Stimulated activated CD4-positive, alpha-beta T cell treated with anti-CD3 and anti-CD28 coated beads, Interleukin-15, amount 100 ng/mL, for 24 hours (primary cell): ENCODE data around the gene NUDT16L1.

Source experiments
- DNase-seq: peaks from one replicate; pipeline ENCODE4 v3.0.0-alpha.2; 2020

NUDT16L1 gene

DNA sequence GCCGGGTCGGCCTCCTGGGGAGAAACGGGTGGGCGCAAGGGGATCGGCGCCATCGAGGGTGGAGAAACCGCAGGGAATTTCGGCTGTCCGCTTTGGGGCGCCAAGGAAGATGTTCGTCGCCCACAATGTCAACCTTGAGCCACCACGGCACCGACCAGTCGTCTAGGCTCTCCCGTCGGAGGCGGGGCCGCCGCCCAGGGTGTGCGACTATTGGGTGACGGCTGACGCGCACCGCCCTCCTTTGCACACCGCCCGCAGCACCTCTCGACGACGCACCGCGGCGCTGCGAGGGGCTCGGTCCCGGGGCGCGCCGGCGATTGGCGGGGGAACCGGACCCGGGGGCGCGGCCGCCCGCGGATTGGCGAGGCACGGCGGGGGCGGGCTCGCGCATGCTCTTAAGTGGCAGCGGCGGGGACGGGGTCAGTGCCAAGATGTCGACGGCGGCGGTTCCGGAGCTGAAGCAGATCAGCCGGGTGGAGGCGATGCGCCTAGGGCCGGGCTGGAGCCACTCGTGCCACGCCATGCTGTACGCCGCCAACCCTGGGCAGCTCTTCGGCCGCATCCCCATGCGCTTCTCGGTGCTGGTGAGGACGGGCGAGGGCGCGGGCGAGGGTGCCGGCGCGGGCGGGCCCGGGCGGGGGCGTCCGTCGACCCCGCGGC, at the start of gene NUDT16L1:
NUDT16L1 (plus strand) TSS at position 267 of the 660 bp plus-strand sequence; CDS start at position 432, 165 bp downstream.
- DNase-seq, result peak; percentile 98

DNA sequence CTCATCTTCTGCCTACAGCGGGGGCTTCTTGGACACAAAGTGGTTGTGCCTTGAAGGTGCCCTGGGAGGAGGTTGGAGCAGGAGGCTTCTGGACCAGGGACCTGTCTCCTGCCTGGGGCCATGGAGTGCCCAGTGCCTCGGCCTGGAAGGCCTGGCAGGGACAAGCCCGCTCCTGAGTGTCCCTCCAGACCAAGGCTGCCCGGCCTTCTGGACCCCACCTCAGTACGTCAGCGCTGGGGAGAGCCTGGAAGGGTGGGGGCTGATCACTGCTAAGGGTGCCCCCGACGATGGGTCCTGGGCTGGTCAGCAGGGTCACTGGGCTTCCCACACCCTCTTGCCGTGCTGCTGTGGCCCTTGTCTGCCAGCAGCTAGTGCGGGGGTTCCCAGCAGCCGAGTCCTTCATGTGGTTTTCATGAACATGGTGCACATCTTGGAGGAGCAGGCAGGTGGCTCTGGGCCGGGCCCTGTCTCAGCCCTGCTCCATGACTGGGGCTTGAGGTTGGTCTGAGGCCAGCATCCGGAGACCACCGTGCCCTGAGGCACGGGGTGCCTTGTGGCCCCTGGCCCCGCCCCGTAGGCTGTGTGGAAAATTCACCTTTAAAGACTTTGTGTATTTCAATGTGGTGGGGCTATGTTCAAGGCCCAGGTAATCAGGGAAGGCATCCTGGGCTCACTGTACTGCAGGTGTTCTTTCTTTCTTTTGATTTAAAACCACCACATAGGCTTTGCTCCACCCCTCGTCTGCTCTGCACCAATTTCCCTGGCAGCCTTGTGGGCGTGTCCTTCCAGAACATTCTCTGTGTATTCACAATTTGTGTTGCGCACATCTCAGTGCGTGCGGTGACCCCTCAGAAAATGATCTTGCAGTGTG, 46.4 kb upstream of the NUDT16L1 start:
- no peak for DNase-seq

DNA sequence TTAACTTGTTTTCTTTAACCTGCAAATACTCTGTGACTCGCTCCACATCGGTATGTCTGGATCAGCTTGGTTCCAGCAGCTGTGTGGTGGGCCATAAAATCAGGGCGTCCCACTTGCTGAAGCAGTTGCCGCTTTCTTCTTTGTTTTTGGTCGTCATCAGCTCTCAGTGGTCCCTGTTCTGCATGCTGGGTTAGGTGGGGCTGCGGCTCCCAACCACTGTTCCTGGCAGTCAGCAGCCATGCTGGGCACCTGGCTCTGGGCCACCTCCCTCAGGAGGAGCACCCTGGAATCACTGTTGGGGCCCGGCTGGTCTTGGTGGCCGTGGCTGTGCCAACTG, 45.8 kb upstream of the NUDT16L1 start:
- DNase-seq, result no peak

DNA sequence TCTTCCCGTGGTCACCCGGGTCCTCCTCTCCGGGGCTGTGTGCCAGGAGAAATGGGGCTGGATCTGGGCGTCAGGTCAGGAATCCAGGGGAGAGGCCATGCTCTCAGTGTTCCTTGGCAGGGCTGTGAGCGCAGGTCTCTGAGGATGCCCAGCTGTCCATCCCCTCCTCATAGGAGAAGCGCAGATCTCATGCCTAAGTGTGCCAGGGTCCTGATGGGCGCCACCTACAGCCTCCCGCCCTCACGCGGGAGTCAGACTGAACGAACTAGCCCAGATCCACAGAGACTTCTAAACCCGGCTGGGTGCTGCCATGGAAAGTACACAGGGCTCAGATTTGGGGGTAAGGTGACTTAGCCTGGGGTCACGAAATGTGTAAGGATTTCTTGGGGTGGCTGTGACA, 44.4 kb upstream of the NUDT16L1 start:
- DNase-seq, result peak; percentile 48

DNA sequence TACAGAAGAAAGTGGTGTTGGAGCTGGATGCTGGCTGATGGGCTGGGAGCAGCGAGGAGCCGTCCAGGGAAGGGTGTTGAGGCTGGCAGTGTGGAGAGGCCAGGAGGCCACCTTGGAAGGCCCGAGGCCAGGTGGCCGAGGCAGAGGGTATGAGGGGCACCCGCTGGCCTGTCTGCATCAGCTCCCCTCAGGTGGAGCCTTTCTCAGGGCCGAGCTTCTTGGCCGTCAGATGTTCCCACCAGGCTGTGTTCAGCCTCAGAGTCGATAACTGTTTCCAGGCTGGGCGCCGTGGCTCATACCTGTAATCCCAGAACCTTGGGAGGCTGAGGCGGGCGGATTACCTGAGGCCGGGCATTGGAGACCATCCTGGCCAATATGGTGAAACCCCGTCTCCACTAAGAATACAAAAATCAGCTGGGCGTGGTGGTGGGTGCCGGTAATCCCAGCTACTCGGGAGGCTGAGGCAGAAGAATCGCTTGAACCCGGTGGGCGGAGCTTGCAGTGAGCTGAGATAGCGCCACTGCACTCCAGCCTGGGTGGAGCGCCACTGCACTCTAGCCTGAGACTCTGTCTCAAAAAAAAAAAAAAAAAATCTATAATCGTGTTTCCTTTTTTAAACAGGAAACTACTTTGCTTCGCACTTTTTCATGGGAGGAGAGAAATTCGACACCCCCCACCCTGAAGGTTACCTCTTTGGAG, 43.5 kb upstream of the NUDT16L1 start:
- DNase-seq, result no peak

DNA sequence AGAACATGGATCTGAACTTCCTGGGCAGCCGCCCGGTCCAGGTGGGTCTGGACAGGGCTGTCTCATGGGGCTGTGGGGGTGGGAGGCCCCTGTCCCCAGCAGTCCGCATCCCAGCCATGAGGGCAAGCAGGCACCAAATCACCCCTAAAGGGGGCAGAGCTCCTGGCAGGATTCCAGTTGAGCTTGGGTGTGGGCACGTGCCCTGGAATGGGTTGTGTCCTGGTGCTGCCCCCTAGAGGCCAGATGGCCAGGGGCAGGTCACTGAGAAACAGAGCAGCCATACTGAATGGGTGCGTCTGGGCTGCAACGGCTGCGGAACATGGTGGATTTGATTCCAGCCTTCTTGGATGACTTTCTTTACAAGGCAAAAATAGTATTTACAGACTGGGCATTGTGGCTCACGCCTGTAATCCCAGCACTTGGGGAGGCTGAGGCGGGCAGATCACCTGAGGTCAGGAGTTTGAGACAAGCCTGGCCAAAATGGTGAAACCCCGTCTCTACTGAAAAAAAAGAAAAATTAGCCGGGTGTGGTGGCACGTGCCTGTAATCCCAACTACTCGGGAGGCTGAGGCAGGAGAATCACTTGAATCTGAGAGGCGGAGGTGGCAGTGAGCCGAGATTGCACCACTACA, 42.8 kb upstream of the NUDT16L1 start:
- DNase-seq, result peak; percentile 87

DNA sequence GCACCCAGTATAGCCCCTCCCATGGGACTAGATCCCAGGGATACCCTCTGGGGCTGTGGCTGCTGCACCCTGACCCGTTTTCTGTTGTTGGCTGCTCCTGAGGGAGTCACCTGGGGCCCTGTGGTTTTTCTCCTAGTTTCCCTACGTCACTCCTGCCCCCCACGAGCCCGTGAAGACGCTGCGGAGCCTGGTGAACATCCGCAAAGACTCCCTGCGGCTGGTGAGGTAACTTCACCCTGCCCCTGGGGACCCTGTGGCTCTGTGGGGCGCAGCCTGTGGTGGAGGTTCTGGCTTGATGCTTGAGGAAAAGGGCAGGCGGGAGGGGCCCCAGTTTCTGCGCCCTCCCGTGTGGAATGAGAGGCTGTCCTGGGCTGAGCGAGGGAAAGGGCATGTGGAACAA, 41.5 kb upstream of the NUDT16L1 start:
- no peak for DNase-seq

DNA sequence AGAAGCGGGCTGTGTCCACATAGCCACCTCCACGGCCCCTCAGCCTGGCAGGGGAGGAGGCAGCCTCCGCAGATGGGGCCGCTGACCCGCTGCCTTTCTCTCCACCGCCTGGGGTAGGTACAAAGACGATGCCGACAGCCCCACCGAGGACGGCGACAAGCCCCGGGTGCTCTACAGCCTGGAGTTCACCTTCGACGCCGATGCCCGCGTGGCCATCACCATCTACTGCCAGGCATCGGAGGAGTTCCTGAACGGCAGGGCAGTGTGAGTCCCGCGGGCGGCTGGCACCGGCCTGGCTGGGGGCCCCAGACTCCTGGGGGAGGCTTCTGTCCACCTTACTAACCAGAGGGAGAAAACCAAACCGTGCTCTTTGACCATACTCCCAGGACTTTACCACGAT, 40.8 kb upstream of the NUDT16L1 start:
- no peak for DNase-seq

DNA sequence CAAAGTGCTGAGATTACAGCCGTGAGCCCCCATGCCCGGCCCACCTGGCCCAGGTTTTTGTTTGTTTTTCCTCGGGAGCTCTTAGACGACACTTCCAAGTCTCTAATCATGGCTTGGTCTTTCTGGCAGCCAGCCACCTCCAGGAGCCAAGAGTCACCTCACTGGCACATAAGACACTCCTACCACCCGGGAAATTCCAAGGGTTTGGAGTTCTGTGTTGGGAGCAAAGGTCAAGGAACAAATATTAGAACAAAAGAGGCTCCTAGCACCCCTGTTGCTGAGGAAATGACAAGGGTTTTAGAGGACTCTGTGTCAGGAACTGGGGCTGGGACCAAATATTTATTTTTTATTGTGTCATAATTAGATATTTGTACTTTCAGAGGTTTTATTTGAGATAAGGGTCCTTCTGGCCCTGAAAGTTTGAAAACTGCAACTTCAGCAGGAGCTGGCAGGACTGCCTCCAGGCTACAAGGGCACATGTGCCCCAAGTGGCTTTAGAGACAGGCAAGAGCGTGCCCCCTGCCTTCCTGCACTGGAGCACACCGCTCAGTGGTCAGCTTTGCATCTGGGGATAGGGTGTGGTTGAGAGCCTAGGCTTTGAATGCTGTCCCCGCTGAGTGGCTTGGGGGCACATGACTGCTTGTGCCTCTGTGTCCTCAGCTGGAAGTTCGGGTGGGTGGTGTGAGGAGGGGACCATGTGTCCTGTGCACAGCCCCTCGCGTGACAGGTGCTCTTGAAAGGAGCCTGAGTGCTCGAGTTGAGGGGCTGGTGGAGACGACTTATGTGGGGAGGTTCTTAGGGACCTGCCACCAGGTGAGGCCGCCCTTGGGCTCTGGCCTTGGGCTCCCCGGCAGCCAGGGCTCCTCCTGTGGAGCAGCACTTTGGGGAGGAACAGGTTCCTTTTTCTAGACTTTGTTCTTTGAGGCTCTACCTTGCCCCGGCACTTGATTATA, 39.1 kb upstream of the NUDT16L1 start:
- DNase-seq, result no peak

DNA sequence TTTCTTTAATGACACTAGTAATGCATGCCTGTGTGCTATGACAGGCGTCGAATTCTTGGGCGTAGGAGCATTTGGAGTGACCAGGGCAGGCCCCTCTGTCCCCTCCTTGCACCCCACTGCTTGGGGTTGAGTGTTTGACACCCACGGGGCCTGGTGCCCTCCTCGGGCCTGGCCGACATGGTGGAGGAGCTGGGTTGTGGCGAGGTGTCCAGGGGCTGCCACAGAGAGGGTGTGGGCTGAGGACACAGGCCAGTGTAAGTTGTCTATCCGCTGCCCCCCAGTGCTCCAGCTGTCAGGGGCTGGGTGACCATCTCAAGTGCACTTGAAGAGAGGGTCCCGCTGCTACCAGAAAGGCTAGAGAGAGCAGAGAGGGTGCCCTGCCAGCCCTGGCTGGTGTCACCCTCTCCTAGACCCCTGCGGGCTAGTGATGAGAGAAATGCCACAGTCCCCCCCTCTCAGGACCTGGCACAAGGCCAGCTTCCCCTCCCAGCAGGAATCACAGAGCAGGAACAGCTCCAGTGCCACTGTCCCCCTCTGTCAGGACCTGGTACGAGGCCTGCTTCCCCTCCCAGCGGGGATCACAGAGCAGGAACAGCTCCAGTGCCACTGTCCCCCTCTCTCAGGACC, 38.3 kb upstream of the NUDT16L1 start:
- no peak for DNase-seq

DNA sequence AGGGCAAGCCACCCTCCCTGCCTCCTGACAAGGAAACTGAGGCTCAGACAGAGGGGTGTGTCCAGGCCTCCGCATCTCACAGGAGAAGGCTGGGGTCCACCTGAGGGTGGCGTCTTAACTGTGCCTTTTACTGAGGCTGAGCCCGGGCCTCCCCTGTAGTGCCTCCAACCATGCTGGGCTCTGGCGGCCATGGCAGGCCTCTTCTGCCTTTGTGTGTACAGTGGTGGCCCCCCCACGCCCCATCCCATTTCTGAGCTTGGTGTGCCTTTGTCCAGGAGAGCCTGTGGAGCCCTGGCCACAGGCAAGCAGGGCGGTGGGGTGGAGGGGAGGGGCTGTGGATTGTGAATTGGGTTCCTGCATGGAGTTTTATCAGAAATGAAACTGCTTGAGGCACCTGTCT, 37.6 kb upstream of the NUDT16L1 start:
- no peak for DNase-seq

DNA sequence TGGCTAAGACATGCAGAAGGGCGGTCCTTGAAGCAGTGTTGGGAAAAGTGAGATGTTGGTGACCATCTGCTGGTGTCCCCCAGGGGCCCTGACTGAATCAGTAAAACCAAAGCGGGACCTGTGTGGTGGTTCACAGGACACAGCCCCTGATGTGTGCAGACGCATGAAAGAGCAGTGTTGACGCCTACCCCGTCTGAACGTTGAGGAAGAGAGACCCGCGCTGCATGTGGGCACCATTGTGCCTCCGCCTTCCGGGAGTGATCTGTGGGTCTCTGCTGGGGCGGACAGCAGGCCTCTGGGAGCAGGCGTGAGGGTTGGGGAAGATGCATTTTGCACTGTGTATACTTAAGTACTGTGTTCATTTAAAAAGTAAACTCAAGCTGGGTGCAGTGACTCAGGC, 37.1 kb upstream of the NUDT16L1 start:
- no peak for DNase-seq

DNA sequence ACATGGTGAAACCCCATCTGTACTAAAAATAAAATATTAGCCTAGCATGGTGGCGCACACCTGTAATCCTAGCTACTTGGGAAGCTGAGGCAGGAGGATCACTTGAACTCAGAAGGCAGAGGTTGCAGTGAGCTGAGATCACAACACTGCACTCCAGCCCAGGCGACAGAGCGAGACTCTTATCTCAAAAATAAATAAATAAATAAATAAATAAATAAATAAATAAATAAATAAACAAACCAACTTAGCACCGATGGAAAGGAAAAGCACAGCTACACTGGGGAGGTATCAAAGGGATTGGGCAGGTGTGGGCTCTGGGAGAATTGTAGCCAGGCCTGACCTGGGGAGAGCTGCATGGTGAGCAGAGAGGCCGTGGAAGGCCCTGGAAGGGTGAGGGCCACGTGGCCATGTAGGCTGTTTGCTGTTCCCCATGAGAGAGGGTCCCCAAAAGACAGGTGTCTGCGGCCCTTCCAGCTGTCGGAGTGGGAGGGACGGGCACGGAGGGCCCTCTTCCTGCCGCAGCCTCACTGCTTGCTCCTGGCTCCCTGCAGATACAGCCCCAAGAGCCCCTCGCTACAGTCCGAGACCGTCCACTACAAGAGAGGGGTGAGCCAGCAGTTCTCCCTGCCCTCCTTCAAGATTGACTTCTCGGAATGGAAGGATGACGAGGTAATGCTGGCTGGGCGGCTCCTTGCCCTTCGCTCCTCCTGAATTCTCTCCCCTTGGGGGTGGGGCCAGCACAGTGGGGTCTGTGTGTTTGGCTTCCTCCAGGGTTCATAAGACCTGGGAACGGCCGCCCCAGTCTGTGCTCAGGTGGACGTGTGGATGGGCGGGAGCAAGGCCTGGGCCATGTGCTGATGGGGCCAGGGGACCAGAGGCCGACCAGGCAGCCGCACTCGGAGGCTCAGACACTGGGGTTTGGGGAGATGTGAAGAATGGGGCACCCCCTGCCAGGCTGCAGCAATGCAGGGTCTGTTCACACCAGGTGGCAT, 36.4 kb upstream of the NUDT16L1 start:
- no peak for DNase-seq

DNA sequence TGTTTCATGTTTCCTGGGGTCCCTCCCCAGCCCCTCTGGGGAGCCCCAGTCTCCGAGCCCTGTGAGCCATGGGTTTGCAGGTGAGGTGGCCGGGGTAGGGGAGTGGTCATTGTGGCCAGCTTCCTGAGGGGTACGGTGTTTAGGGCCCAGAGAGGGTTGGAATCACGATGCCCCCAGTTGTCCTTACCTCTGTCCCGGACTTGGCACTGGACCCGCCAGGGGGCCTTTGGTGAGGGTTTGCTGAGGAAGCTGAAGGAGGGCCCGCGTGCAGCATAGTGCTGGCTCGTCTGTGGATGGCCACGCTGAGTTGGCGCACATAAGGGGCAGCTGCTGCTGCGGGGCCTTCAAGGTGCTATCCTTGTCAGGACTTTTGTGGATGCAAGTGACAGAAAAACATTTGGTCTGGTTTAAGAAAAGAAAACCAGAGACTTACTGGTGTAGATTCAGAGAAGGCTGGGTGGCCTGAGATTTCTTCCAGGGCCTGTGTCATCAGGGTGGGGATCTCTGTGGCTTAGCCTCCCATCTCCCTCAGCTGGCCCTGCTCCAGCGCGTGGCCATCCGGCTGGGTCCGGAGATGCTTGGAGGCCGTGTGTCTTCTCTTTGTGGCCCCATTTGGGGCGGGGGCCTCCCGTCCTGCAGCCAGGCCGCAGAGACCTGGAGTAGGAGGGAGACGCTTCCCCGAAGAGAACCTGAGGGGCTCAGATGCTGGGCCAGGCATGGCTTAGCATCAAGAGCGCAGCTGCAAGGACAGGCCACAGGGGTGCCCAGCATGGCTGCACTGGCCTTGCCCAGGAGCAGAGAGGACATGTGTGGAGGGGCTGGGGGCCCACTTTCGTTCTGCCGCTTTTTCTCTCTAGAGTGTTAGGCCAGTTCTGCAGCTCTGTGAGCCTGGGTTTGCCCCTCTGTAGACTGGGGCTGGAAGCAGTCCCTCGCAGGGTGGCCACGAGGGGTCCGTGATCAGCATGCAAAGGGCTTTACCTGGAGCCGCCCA, 33.7 kb upstream of the NUDT16L1 start:
- no peak for DNase-seq

DNA sequence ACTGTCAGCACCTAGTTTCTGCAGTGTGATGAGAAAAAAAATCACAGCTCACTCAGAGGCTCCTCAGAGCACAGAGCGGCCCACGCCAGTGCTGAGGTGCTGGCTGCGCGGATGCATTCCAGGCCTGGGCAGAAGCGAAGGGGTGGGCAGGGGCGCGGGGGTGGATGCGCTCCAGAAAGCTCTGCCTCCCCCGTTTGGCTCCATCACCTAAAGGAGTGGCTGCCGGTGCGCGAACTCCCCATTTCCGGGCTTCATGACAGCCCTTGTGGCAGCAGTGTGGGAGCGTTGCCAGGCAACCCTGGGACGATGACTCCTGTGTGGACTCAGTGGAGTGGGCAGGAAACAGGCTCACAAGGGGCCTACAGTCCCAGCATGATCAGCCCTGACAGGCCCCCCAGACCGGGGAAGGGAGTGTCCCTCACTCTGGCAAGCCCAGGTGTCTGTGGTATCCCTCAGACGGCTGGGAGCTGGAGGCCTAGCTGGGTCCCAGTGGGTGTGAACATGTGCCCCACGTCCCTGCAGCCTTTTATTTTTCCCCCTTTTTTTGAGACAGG, 32.8 kb upstream of the NUDT16L1 start:
- peak; percentile 87 for DNase-seq

DNA sequence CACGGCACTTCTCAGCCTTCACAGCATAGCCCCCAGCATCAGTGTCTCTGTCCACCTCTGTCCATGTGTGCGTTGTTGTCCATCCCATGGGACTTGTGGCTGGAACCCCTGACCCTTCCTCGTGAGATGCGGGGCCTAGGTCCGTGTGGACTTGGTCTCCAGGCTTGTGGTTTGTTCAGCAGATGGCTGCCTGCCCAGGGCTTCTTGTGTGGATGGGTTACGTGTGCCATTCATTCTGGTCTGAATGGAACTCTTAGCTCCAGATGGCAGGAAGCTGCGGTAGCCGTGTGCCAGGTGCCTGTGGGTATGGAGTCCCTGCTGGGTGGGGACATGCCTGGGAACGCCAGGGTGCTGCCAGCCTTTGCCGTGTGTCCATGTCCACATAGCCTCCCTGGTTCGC, 31.7 kb upstream of the NUDT16L1 start:
- DNase-seq, result no peak

DNA sequence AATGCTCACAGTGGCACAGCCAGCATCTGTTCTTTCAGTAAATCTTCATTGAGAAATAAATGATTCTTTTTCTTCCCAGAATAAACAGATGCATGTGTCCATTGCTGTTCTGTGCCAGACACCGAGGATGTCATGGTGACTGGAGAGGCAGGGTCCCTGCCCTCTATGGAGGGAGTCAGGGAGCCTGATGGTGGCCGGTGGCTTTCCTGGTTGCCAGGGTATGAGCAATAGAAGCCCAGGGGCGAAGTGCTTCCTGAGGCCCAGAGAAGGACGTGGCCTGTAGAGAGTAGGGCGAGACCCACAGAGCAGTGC, 29.9 kb upstream of the NUDT16L1 start:
- no peak for DNase-seq

DNA sequence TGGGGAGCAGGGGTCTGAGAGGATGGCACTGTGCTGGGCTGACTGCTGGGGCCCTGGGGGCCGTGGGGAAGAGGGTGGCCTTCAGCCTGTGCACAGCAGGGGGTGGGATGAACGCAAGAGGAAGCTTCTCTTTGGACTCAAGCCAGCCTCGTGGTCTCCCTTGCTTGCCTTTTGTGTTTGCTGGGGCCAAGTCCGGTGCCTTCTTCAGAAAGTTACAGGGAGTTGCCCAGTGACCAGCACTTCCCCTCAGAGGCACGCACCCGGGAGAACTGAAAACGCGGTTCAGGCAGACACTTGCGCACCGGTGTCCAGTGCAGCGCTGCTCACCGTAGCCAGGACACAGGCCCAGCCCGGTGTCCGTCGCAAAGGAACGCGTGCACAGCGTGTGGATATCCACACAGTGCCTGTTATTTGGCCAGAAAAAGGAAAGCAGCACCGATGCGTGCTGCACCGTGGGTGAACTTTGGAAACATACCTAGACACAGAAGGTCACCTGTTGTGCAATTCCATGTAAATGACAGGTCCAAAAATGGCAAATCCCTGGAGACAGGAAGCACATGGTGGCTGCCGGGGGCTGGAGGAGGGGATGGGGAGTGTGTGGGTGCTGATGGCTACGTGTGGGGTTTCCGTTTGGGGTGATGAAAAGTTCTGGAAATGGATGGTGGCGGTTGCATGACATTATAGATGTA, 29.4 kb upstream of the NUDT16L1 start:
- DNase-seq, result no peak
